Ovary (tissue), 1 donor: Measurements from ENCODE around the gene ASB5.

ENCODE experiments used
- EP300 ChIP-seq: sonication (generic); formaldehyde crosslinking; IDR thresholded peaks from one replicate; pipeline ENCODE4 v1.6.1; 2017; ENCODE audit warnings: antibody characterized with exemption
- POLR2A ChIP-seq: fragments of 450-650 bp; IDR thresholded peaks from one replicate; pipeline ENCODE4 v1.6.1; 2017; ENCODE audit warnings: antibody characterized with exemption, mild to moderate bottlenecking, moderate library complexity

GRCh38 chr4:176288020-176288419, 19.0 kb upstream of the ASB5 start:
- no peak for TF ChIP-seq POLR2A
- no peak for TF ChIP-seq EP300
